ENCODE results near the gene HMSD. TPM values are rescaled to one million over a fixed set of nuclear protein-coding genes. Genes with fewer than 3 reads are reported as not detected.
"Not testable (repeated sequence)": the region's sequence is repeated elsewhere in the genome, so short reads cannot be mapped to it uniquely, and the experiment has no call there.

Gene HMSD
- total RNA-seq, 1 donor from 2014 or later = 5.5 TPM

- no peak overlapping the region for H3K27ac Mint-ChIP-seq
- DNase-seq (ENCODE audit: low spot score, unreplicated experiment) = no peak
- H3K9me3 Mint-ChIP-seq (ENCODE audit: low read depth) = no peaks in the 10 kb centered on the region
- H3K4me3 Mint-ChIP-seq (ENCODE audit: low read depth) = no peak overlapping the region
- TF ChIP-seq CTCF (IDR thresholded peaks at IDR 0.05; ENCODE audit: unreplicated experiment) = no peak
- H3K4me1 Mint-ChIP-seq (ENCODE audit: low read depth) = peaks cover 1% of the 10 kb centered on the region
- peaks cover 24% of the 10 kb centered on the region for H3K27me3 Mint-ChIP-seq
- H3K36me3 Mint-ChIP-seq (ENCODE audit: insufficient read depth) = no peaks in the 10 kb centered on the region
Measured at GRCh38 chr18:63924551-63924950, 24.6 kb upstream of the HMSD start.

DNA sequence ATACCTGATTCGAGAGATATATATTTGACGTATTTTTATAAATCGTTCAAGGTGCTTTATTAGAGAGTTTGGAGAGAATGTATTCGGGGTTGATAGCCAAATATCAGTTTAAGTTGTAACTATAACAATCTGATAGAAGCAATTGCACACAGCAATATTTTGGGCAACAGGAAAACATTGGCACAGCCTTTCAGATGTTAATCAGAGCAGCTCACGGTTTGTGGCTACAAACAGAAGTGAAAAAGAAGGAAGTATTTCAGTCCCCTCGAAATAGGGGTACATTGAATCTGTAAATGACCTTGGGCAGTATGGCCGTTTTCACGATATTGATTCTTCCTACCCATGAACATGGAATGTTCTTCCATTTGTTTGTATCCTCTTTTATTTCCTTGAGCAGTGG is 20.8 kb upstream of the HMSD start:
- DNase-seq (ENCODE audit: low spot score, unreplicated experiment) = no peak
- no peaks in the 10 kb centered on the region for H3K4me1 Mint-ChIP-seq (ENCODE audit: low read depth)
- no peaks in the 10 kb centered on the region for H3K9me3 Mint-ChIP-seq (ENCODE audit: low read depth)
- no peak for TF ChIP-seq CTCF (IDR thresholded peaks at IDR 0.05; ENCODE audit: unreplicated experiment)
- no peak overlapping the region for H3K27ac Mint-ChIP-seq
- peaks cover 15% of the 10 kb centered on the region for H3K27me3 Mint-ChIP-seq
- no peaks in the 10 kb centered on the region for H3K36me3 Mint-ChIP-seq (ENCODE audit: insufficient read depth)
- no peak overlapping the region for H3K4me3 Mint-ChIP-seq (ENCODE audit: low read depth)

GRCh38 chr18:63929369-63929768 is 19.7 kb upstream of the HMSD start:
- DNase-seq (ENCODE audit: low spot score, unreplicated experiment); H3K36me3 Mint-ChIP-seq (ENCODE audit: insufficient read depth); H3K4me3 Mint-ChIP-seq (ENCODE audit: low read depth); H3K27me3 Mint-ChIP-seq; H3K27ac Mint-ChIP-seq; H3K9me3 Mint-ChIP-seq (ENCODE audit: low read depth); H3K4me1 Mint-ChIP-seq (ENCODE audit: low read depth): not testable (repeated sequence)

DNA sequence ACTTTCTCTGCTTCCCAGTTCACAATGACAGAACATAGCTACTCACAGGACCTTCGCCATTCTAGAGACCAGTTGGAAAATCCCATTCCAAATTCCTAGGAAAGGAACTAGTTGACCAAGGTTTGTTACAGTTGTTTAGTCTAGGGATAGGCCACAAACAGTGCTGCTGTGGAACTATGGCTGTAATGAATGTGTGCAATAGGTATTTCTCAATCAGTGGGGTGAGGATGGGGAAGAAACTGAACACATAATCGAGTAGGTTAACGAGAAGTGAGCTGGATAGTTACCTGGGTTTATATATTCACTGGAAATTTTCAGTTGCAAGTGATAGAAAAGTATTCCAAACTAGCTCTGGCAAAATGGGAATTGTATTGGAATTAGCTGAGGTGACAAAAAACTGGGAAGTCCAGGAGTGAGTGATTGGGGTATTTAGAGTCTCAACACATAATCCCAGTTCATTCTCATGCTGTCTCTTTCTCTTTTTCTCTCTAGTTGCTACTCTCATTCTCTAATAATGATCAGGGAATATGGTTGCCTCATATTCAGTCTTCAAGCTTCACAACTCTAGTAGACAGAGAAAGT is 18.2 kb upstream of the HMSD start:
- Mint-ChIP-seq H3K27ac (no peak overlapping the region), H3K36me3 (ENCODE audit: insufficient read depth) (no peaks in the 10 kb centered on the region), H3K4me1 (ENCODE audit: low read depth) (no peaks in the 10 kb centered on the region), H3K9me3 (ENCODE audit: low read depth) (no peaks in the 10 kb centered on the region), H3K4me3 (ENCODE audit: low read depth) (no peak overlapping the region), H3K27me3 (peaks cover 16% of the 10 kb centered on the region)
- no peak for TF ChIP-seq CTCF (IDR thresholded peaks at IDR 0.05; ENCODE audit: unreplicated experiment)
- no peak for DNase-seq (ENCODE audit: low spot score, unreplicated experiment)

- DNase-seq (ENCODE audit: low spot score, unreplicated experiment) = peak; percentile 68
- no peaks in the 10 kb centered on the region for H3K9me3 Mint-ChIP-seq (ENCODE audit: low read depth)
- TF ChIP-seq CTCF (IDR thresholded peaks at IDR 0.05; ENCODE audit: unreplicated experiment) = peak; percentile 81
- peak overlapping the region; percentile 68 for H3K4me3 Mint-ChIP-seq (ENCODE audit: low read depth)
- H3K36me3 Mint-ChIP-seq (ENCODE audit: insufficient read depth) = no peaks in the 10 kb centered on the region
- no peak overlapping the region for H3K27ac Mint-ChIP-seq
- H3K27me3 Mint-ChIP-seq = peaks cover 15% of the 10 kb centered on the region
- H3K4me1 Mint-ChIP-seq (ENCODE audit: low read depth) = no peaks in the 10 kb centered on the region
Measured at GRCh38 chr18:63936156-63936931, 12.8 kb upstream of the HMSD start.

- Mint-ChIP-seq H3K27ac (no peak overlapping the region), H3K27me3 (peaks cover 20% of the 10 kb centered on the region), H3K36me3 (ENCODE audit: insufficient read depth) (no peaks in the 10 kb centered on the region), H3K4me3 (ENCODE audit: low read depth) (no peak overlapping the region), H3K4me1 (ENCODE audit: low read depth) (no peaks in the 10 kb centered on the region), H3K9me3 (ENCODE audit: low read depth) (no peaks in the 10 kb centered on the region)
- no peak for DNase-seq (ENCODE audit: low spot score, unreplicated experiment)
- TF ChIP-seq CTCF (IDR thresholded peaks at IDR 0.05; ENCODE audit: unreplicated experiment) = no peak
Measured at GRCh38 chr18:63936932-63937393, 12.1 kb upstream of the HMSD start.

All from progenitor cell of endocrine pancreas (in vitro differentiated cells).